ENCODE measurements around the gene IDH3G.

DNA sequence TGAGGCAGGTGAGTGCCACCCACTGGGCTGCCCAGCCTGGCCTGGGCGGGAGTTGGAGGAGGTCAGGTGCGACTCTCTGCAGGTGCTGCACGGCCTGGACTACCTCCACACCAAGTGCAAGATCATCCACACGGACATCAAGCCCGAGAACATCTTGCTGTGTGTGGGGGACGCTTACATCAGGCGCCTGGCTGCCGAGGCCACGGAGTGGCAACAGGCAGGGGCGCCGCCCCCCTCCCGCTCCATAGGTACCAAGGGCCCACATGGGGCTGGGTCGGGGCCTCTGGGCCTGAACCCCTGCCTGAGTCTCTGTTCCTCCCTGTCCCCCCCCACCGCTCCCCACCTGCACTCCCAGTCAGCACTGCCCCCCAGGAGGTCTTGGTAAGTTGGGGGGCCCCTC is 11.3 kb downstream of the IDH3G start:
- TF ChIP-seq STAT1 (IDR thresholded peaks at IDR 0.05; ENCODE audit: unreplicated experiment) (no peak), EZH2 (IDR thresholded peaks at IDR 0.05; ENCODE audit: low read depth, unreplicated experiment) (no peak), CREB1 (CRISPR knock-in tag; IDR thresholded peaks at IDR 0.05; ENCODE audit: low read depth) (no peak), JUNB (IDR thresholded peaks at IDR 0.05; ENCODE audit: unreplicated experiment) (no peak), EZH2phosphoT487 (IDR thresholded peaks at IDR 0.05; ENCODE audit: unreplicated experiment) (no peak)
- TF ChIP-seq, protein P1, sequence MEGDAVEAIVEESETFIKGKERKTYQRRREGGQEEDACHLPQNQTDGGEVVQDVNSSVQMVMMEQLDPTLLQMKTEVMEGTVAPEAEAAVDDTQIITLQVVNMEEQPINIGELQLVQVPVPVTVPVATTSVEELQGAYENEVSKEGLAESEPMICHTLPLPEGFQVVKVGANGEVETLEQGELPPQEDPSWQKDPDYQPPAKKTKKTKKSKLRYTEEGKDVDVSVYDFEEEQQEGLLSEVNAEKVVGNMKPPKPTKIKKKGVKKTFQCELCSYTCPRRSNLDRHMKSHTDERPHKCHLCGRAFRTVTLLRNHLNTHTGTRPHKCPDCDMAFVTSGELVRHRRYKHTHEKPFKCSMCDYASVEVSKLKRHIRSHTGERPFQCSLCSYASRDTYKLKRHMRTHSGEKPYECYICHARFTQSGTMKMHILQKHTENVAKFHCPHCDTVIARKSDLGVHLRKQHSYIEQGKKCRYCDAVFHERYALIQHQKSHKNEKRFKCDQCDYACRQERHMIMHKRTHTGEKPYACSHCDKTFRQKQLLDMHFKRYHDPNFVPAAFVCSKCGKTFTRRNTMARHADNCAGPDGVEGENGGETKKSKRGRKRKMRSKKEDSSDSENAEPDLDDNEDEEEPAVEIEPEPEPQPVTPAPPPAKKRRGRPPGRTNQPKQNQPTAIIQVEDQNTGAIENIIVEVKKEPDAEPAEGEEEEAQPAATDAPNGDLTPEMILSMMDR (conservative IDR thresholded peaks at IDR 0.05; ENCODE audit: low read depth in 2 of 2), result no peak
